ENCODE measurements around the gene IDE.

- TF ChIP-seq, protein P1, sequence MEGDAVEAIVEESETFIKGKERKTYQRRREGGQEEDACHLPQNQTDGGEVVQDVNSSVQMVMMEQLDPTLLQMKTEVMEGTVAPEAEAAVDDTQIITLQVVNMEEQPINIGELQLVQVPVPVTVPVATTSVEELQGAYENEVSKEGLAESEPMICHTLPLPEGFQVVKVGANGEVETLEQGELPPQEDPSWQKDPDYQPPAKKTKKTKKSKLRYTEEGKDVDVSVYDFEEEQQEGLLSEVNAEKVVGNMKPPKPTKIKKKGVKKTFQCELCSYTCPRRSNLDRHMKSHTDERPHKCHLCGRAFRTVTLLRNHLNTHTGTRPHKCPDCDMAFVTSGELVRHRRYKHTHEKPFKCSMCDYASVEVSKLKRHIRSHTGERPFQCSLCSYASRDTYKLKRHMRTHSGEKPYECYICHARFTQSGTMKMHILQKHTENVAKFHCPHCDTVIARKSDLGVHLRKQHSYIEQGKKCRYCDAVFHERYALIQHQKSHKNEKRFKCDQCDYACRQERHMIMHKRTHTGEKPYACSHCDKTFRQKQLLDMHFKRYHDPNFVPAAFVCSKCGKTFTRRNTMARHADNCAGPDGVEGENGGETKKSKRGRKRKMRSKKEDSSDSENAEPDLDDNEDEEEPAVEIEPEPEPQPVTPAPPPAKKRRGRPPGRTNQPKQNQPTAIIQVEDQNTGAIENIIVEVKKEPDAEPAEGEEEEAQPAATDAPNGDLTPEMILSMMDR (IDR thresholded peaks at IDR 0.05; ENCODE audit: insufficient read depth, low read length, poor library complexity, severe bottlenecking), result no peak
- no peak for TF ChIP-seq EZH2phosphoT487 (conservative IDR thresholded peaks at IDR 0.05; ENCODE audit: low read length)
Observed at GRCh38 chr10:92486637-92487036, 87.3 kb downstream of the IDE start.
